Stimulated activated naive CD8-positive, alpha-beta T cell treated with anti-CD3 and anti-CD28 coated beads, Interleukin-15, amount 100 ng/mL, for 72 hours (primary cell): ENCODE measurements around the gene MICAL3.
A peak's percentile ranks its signal among the peaks of the same experiment; 100 is the strongest.

Experiments
- ATAC-seq: fragments of 150-1000 bp; cut with Tn5 transposase; 2 replicates; pipeline ENCODE4 v1.10.0; 2021; ENCODE audit warnings: mild to moderate bottlenecking, moderate library complexity
- DNase-seq, 2 donors: peaks; one replicate each; pipeline ENCODE4 v3.0.0; 2021 to 2022
- H3K27ac Mint-ChIP-seq, 2 donors: one replicate each; pipeline ENCODE4 v1.8.0; 2022; ENCODE audit warnings: mild to moderate bottlenecking in 2 of 2, mixed read lengths in 2 of 2, moderate library complexity in 2 of 2
- H3K27me3 Mint-ChIP-seq: one replicate; pipeline ENCODE4 v1.8.0; 2022; ENCODE audit warnings: mixed read lengths
- H3K4me1 Mint-ChIP-seq: one replicate; pipeline ENCODE4 v1.8.0; 2022; ENCODE audit warnings: mild to moderate bottlenecking, mixed read lengths
- H3K4me3 Mint-ChIP-seq, 2 donors: one replicate each; pipeline ENCODE4 v1.8.0; 2022; ENCODE audit warnings: mild to moderate bottlenecking in 2 of 2, mixed read lengths in 2 of 2, moderate library complexity in 1 of 2
- H3K9me3 Mint-ChIP-seq, 2 donors: one replicate each; pipeline ENCODE4 v1.8.0; 2022; ENCODE audit warnings: mixed read lengths in 2 of 2

The MICAL3 gene

DNA sequence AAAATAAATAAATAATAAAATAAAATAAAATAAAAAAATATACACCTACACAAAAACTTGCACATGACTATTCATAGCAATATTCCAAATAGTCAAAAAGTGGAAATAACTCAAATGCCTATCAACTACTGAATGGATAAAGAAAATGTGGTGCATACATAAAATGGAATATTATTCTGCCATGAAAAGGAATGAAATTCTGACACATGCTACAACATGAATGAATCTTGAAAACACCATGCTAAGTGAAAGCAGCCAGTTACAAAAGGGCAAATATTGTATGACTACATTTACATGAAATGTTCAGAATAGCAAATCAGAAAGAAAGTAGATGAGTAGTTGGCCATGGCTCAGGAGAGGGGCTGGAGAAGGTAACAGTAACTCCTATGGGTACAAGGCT lies 46.3 kb downstream of the MICAL3 start:
- DNase-seq (no peak), ATAC-seq (no peak)
- Mint-ChIP-seq H3K27ac (no peak overlapping the region), H3K4me1 (peaks cover 27% of the 10 kb centered on the region), H3K27me3 (no peaks in the 10 kb centered on the region), H3K4me3 (no peak overlapping the region), H3K9me3 (no peaks in the 10 kb centered on the region)

DNA sequence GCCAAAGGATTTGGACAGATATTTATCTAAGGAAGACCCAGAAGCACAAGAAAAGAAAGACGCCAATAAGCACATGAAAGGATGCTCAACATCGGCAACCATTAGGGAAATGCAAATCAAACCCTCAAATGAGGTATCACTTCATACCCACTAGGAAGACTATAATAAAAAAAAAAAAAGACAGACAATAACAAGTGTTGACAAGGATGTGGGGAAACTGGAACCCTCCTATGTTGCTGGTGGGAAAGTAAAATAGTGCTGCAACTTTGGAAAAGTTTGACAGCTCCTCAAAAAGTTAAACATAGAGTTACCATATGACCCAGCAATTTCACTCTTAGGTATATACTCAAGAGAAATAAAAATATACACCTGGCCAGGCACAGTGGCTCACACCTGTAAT lies 47.0 kb downstream of the MICAL3 start:
- no peaks in the 10 kb centered on the region for H3K9me3 Mint-ChIP-seq
- H3K27me3 Mint-ChIP-seq, result no peaks in the 10 kb centered on the region
- peaks cover 26% of the 10 kb centered on the region for H3K4me1 Mint-ChIP-seq
- no peak overlapping the region for H3K27ac Mint-ChIP-seq
- no peak overlapping the region for H3K4me3 Mint-ChIP-seq
- DNase-seq (no peak), ATAC-seq (no peak)

DNA sequence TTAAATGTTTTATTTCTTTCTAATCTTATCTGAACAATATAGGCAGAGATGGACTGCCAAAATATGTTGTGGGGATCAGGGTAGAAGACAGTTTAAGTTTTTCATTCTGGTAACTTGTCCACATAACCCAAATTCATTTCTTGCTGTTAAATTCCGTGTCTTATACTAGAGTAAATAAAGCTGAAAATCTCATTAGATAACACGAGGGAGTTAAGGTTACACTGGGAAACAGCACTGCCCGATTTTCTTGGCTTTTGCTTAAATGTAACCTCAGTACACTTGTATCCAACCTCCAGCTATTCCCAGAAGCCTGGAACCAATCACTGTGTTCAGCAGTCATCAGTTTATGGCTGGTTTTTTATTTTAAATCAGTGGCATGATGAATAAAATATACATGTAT lies 48.2 kb downstream of the MICAL3 start:
- H3K4me3 Mint-ChIP-seq, result no peak overlapping the region
- H3K4me1 Mint-ChIP-seq, result peaks cover 20% of the 10 kb centered on the region
- no peak overlapping the region for H3K27ac Mint-ChIP-seq
- DNase-seq (no peak), ATAC-seq (no peak)
- H3K27me3 Mint-ChIP-seq, result no peaks in the 10 kb centered on the region
- no peaks in the 10 kb centered on the region for H3K9me3 Mint-ChIP-seq

GRCh38 chr22:17974703-17975372 lies 49.5 kb downstream of the MICAL3 start:
- H3K9me3 Mint-ChIP-seq, result no peaks in the 10 kb centered on the region
- H3K27ac Mint-ChIP-seq, result peak overlapping the region in 1 of 2 donors; percentile 37
- peaks cover 8% of the 10 kb centered on the region for H3K4me1 Mint-ChIP-seq
- no peak overlapping the region for H3K4me3 Mint-ChIP-seq
- H3K27me3 Mint-ChIP-seq, result no peaks in the 10 kb centered on the region
- peak; percentile 91 for ATAC-seq
- DNase-seq, result peak in 1 of 2 donors; percentile 65

- H3K4me1 Mint-ChIP-seq, result peaks cover 7% of the 10 kb centered on the region
- no peak overlapping the region for H3K4me3 Mint-ChIP-seq
- no peaks in the 10 kb centered on the region for H3K9me3 Mint-ChIP-seq
- no peaks in the 10 kb centered on the region for H3K27me3 Mint-ChIP-seq
- DNase-seq (no peak), ATAC-seq (no peak)
- no peak overlapping the region for H3K27ac Mint-ChIP-seq
Measured at GRCh38 chr22:17974087-17974486, 50.3 kb downstream of the MICAL3 start.

- H3K27ac Mint-ChIP-seq, result no peak overlapping the region
- H3K4me3 Mint-ChIP-seq, result no peak overlapping the region
- H3K4me1 Mint-ChIP-seq, result peaks cover 7% of the 10 kb centered on the region
- ATAC-seq (no peak), DNase-seq (no peak)
- no peaks in the 10 kb centered on the region for H3K9me3 Mint-ChIP-seq
- H3K27me3 Mint-ChIP-seq, result no peaks in the 10 kb centered on the region
Measured at GRCh38 chr22:17973217-17973616, 51.1 kb downstream of the MICAL3 start.

DNA sequence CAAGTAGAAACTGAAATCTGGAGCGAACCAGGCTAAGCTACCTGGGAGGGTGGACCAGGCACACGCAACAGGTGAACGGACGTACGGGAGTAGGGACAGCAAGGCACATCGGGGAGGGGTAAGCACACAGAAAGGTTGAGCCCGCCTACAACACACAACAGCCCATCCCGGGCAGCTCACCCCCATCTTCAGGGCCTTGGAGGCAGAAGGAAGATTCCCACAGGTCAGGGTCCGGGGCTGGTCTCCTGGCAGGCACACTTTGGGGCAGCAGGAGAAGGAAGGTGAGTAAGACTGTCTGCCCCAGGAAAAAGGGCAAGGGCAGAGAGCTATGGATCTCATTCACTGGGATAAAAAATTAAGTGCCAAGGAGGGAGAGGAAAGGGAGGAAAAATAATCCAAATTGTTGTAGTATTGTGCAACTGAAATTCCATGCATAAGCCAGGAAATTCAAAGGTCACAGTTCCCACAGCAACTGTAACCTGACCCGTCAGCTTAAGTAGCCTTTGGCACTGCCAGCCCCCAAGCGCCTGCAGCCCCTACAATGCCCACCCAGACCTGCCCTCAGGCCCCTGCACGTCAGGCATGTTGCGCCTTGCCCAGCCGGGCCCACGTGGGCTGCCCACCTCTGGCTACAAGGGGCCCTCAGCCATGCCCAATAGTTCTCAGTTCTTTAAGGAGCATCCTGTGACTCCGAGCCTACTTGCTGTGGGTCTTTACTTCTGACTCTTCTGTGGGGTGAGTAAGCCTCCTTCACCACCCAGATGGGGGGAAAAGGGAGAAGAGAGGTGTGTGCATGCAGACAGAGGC lies 51.8 kb downstream of the MICAL3 start:
- Mint-ChIP-seq H3K27me3 (no peaks in the 10 kb centered on the region), H3K4me1 (peaks cover 7% of the 10 kb centered on the region), H3K9me3 (no peaks in the 10 kb centered on the region), H3K4me3 (no peak overlapping the region), H3K27ac (no peak overlapping the region)
- ATAC-seq (no peak), DNase-seq (no peak)

GRCh38 chr22:17971711-17972110 lies 52.6 kb downstream of the MICAL3 start:
- no peaks in the 10 kb centered on the region for H3K27me3 Mint-ChIP-seq
- H3K4me3 Mint-ChIP-seq, result no peak overlapping the region
- peak overlapping the region in 1 of 2 donors; percentile 89 for H3K27ac Mint-ChIP-seq
- H3K9me3 Mint-ChIP-seq, result no peaks in the 10 kb centered on the region
- DNase-seq (no peak), ATAC-seq (no peak)
- peaks cover 7% of the 10 kb centered on the region for H3K4me1 Mint-ChIP-seq

DNA sequence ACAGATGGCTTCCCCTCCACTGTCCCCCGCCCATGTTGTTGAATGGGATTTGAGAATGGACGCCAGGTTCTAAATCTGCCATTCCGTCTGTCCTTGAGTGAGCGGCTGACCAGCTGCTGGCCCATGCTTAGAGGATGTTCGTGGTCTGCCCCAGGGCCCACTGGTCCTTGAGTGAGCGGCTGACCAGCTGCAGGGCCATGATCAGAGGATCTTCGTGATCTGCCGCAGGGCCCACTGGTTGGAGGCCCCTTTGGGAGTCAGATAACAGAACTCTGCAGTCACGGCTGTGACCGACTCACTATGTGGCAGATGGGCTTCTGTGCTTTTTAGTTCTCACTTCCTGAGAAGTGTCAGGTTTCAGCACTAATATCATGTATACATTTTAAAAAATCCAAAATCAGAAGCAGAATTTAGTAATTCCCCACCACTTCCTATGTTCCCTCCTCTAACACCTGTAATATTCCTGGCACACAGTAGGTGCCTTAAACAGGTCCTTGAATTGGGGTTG lies 54.1 kb downstream of the MICAL3 start:
- no peak overlapping the region for H3K4me3 Mint-ChIP-seq
- no peaks in the 10 kb centered on the region for H3K9me3 Mint-ChIP-seq
- no peak overlapping the region for H3K27ac Mint-ChIP-seq
- DNase-seq, result no peak
- peaks cover 3% of the 10 kb centered on the region for H3K4me1 Mint-ChIP-seq
- H3K27me3 Mint-ChIP-seq, result no peaks in the 10 kb centered on the region
- ATAC-seq, result no peak

GRCh38 chr22:17969701-17970113 lies 54.7 kb downstream of the MICAL3 start:
- no peak overlapping the region for H3K27ac Mint-ChIP-seq
- no peak for ATAC-seq
- H3K9me3 Mint-ChIP-seq, result no peaks in the 10 kb centered on the region
- no peaks in the 10 kb centered on the region for H3K27me3 Mint-ChIP-seq
- no peaks in the 10 kb centered on the region for H3K4me1 Mint-ChIP-seq
- no peak for DNase-seq
- H3K4me3 Mint-ChIP-seq, result no peak overlapping the region

- no peak for DNase-seq
- H3K27me3 Mint-ChIP-seq, result no peaks in the 10 kb centered on the region
- ATAC-seq, result no peak
- H3K4me1 Mint-ChIP-seq, result no peaks in the 10 kb centered on the region
- H3K9me3 Mint-ChIP-seq, result no peaks in the 10 kb centered on the region
- H3K4me3 Mint-ChIP-seq, result no peak overlapping the region
- no peak overlapping the region for H3K27ac Mint-ChIP-seq
Measured at GRCh38 chr22:17968126-17968525, 56.2 kb downstream of the MICAL3 start.

DNA sequence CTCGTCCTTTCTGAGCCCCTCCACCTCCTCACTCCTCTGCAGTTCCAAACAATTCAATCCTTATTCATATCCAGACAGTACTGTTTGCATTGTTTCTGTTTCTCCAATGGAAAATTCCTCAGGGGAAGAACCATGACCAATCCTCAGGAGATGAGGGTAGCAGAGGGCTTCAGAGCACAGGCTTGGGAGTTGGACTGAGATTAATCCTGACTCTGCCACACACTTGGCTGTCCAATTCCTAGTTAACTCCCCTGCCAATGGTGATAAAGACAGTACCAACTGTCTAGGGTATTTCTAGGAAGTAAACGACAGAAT lies 58.0 kb downstream of the MICAL3 start:
- Mint-ChIP-seq H3K4me3 (no peak overlapping the region), H3K9me3 (no peaks in the 10 kb centered on the region), H3K27me3 (no peaks in the 10 kb centered on the region), H3K4me1 (no peaks in the 10 kb centered on the region), H3K27ac (peak overlapping the region in 1 of 2 donors; percentile 28)
- ATAC-seq, result no peak
- DNase-seq, result no peak

- H3K4me1 Mint-ChIP-seq, result no peaks in the 10 kb centered on the region
- H3K27ac Mint-ChIP-seq, result peak overlapping the region in 1 of 2 donors; percentile 28
- ATAC-seq (no peak), DNase-seq (no peak)
- no peaks in the 10 kb centered on the region for H3K9me3 Mint-ChIP-seq
- no peak overlapping the region for H3K4me3 Mint-ChIP-seq
- no peaks in the 10 kb centered on the region for H3K27me3 Mint-ChIP-seq
Measured at GRCh38 chr22:17965538-17966402, 58.6 kb downstream of the MICAL3 start.

- no peak overlapping the region for H3K4me3 Mint-ChIP-seq
Measured at GRCh38 chr22:17964643-17965042, 59.7 kb downstream of the MICAL3 start.

GRCh38 chr22:17964156-17964555 lies 60.2 kb downstream of the MICAL3 start:
- ATAC-seq, result no peak
- Mint-ChIP-seq H3K27ac (no peak overlapping the region), H3K4me1 (no peaks in the 10 kb centered on the region), H3K9me3 (no peaks in the 10 kb centered on the region), H3K4me3 (no peak overlapping the region), H3K27me3 (no peaks in the 10 kb centered on the region)
- DNase-seq, result no peak

More at GRCh38 chr22:17964643-17965042, 59.7 kb downstream of the MICAL3 start:
- ATAC-seq, result no peak
- Mint-ChIP-seq H3K27ac (no peak overlapping the region), H3K9me3 (no peaks in the 10 kb centered on the region), H3K4me1 (no peaks in the 10 kb centered on the region), H3K27me3 (no peaks in the 10 kb centered on the region)
- DNase-seq, result no peak

GRCh38 chr22:17963015-17963414 lies 61.3 kb downstream of the MICAL3 start:
- Mint-ChIP-seq H3K4me1 (no peaks in the 10 kb centered on the region), H3K27ac (peak overlapping the region in 1 of 2 donors; percentile 69), H3K4me3 (no peak overlapping the region), H3K9me3 (no peaks in the 10 kb centered on the region), H3K27me3 (no peaks in the 10 kb centered on the region)
- DNase-seq (no peak), ATAC-seq (no peak)
